Measurements from ENCODE around the gene FKBP10. TPM values are rescaled to one million over a fixed set of nuclear protein-coding genes. Genes with fewer than 3 reads are reported as not detected.

Gene FKBP10
- total and polyA plus RNA-seq, 9 of the 15 experiments (the other 6 are each of a cell fraction or from before 2014, with no cell fraction given): 0.03 to 3.0 (median 1.4) TPM; not detected in 1

- peak; percentile 99 for TF ChIP-seq ZKSCAN1 (IDR thresholded peaks at IDR 0.05; ENCODE audit: low read depth, low read length)
- no peak for TF ChIP-seq MTA1 (IDR thresholded peaks at IDR 0.05; ENCODE audit: borderline replicate concordance)
- TF ChIP-seq POLR2G (IDR thresholded peaks at IDR 0.05; ENCODE audit: low read depth, low read length): 0 out of 2 replicates have a peak, but pooled peaks have one; percentile 18
- WGBS (ENCODE audit: insufficient coverage, low coverage, missing lambda C conversion rate): 93% methylated on average over 15 of the region's 18 CpGs
- Histone ChIP-seq H2AFZ (ENCODE audit: low read depth, low read length) (no peak overlapping the region), H3K9me3 (replicated peaks; ENCODE audit: control insufficient read depth, insufficient read depth, low read depth, low read length) (no peaks in the 10 kb centered on the region), H3K4me1 (replicated peaks in 1 of 2; ENCODE audit: control insufficient read depth in 2 of 2, insufficient read depth in 2 of 2, low read length in 2 of 2) (peaks cover 0 to 7% of the 10 kb centered on the region in 2 experiments; a peak in 1 of 5 replicates), H4K20me1 (replicated peaks; ENCODE audit: control insufficient read depth, insufficient read depth, low read length) (peaks cover 2% of the 10 kb centered on the region; the same call in 1 of the 2 replicates), H3K79me2 (ENCODE audit: control insufficient read depth, insufficient read depth, low read length) (peaks cover under 1% of the 10 kb centered on the region; the same call in 2 of the 3 replicates), H3K4me2 (ENCODE audit: insufficient read depth, low read length) (no peak overlapping the region), H3K36me3 (ENCODE audit: control insufficient read depth, insufficient read depth, low read length) (peaks cover 92% of the 10 kb centered on the region), H3K27me3 (ENCODE audit: control insufficient read depth in 2 of 2, insufficient read depth in 2 of 2, low read length in 2 of 2) (no peaks in the 10 kb centered on the region), H3K9me1 (ENCODE audit: control insufficient read depth, insufficient read depth, low read length) (peaks cover 3% of the 10 kb centered on the region), H3K4me3 (no peak overlapping the region), H3K9ac (ENCODE audit: insufficient read depth in 1 of 2, low read depth in 2 of 2, low read length in 2 of 2) (no peak overlapping the region), H3K27ac (ENCODE audit: extremely low read depth, low read depth, low read length) (no peak overlapping the region)
- in situ Hi-C loops (cut with MboI): no loop called here
- BruUV-seq (replicated peaks): no TSS peak
- DNase-seq (ENCODE audit: extremely low read depth in 1 of 4, low spot score in 3 of 4) (peak in 1 of 4 experiments; percentile 5), ATAC-seq (no peak), FAIRE-seq (no peak)
- intact Hi-C loops (cut with micrococcal nuclease): no loop called here
- POLR2A ChIA-PET: no interaction called here
- CTCF ChIA-PET (ENCODE audit: low intra/inter-chr PET ratio): no interaction called here
These were observed 45.3 kb upstream of the FKBP10 start for GRCh38 chr17:41767324-41768042.

- ChIA-PET POLR2A (interaction anchor here (0.6 to 0.7 kb wide), 3 partner anchors 9 to 12 kb away, joined by 3 to 4 read pairs (median 3); no protein-coding TSS in a partner anchor), CTCF (ENCODE audit: low intra/inter-chr PET ratio) (no interaction called here)
- Histone ChIP-seq H3K79me2 (ENCODE audit: control insufficient read depth, insufficient read depth, low read length) (peaks cover 11% of the 10 kb centered on the region), H3K27ac (ENCODE audit: extremely low read depth, low read depth, low read length) (no peak overlapping the region), H3K9me3 (replicated peaks; ENCODE audit: control insufficient read depth, insufficient read depth, low read depth, low read length) (no peaks in the 10 kb centered on the region), H3K4me1 (replicated peaks in 1 of 2; ENCODE audit: control insufficient read depth in 2 of 2, insufficient read depth in 2 of 2, low read length in 2 of 2) (peaks cover 0 to 16% of the 10 kb centered on the region in 2 experiments; a peak in 2 of 5 replicates), H3K27me3 (ENCODE audit: control insufficient read depth in 2 of 2, insufficient read depth in 2 of 2, low read length in 2 of 2) (no peaks in the 10 kb centered on the region), H3K9ac (ENCODE audit: insufficient read depth in 1 of 2, low read depth in 2 of 2, low read length in 2 of 2) (no peak overlapping the region), H4K20me1 (replicated peaks; ENCODE audit: control insufficient read depth, insufficient read depth, low read length) (peaks cover 10% of the 10 kb centered on the region; the same call in 1 of the 2 replicates), H3K4me2 (ENCODE audit: insufficient read depth, low read length) (no peak overlapping the region), H2AFZ (ENCODE audit: low read depth, low read length) (no peak overlapping the region), H3K36me3 (ENCODE audit: control insufficient read depth, insufficient read depth, low read length) (peaks cover 88% of the 10 kb centered on the region), H3K9me1 (ENCODE audit: control insufficient read depth, insufficient read depth, low read length) (peaks cover 3% of the 10 kb centered on the region), H3K4me3 (no peak overlapping the region)
- 94% methylated on average over 21 of the region's 23 CpGs for WGBS (ENCODE audit: insufficient coverage, low coverage, missing lambda C conversion rate)
- intact Hi-C loops (cut with micrococcal nuclease) (no loop called here), in situ Hi-C loops (cut with MboI) (no loop called here)
- BruUV-seq (replicated peaks): no TSS peak
- no peak for TF ChIP-seq ARID1B (IDR thresholded peaks at IDR 0.05)
- peak; percentile 91 for TF ChIP-seq ZKSCAN1 (IDR thresholded peaks at IDR 0.05; ENCODE audit: low read depth, low read length)
- DNase-seq (ENCODE audit: extremely low read depth in 1 of 4, low spot score in 3 of 4) (no peak), ATAC-seq (no peak), FAIRE-seq (no peak)
These were observed 44.0 kb upstream of the FKBP10 start for GRCh38 chr17:41768682-41769288.

Data from K562 (cell line).